Measurements from ENCODE around the gene KCNRG.
"Not testable (repeated sequence)": the region's sequence is repeated elsewhere in the genome, so short reads cannot be mapped to it uniquely, and the experiment has no call there.

The KCNRG gene

GRCh38 chr13:50011461-50011860, 3.8 kb upstream of the KCNRG start:
- in situ Hi-C loops (cut with MboI; ENCODE audit: low sequenced_read_pairs) = no loop called here

- in situ Hi-C loops (cut with MboI; ENCODE audit: low sequenced_read_pairs) = no loop called here
Measured at GRCh38 chr13:50012396-50013169, 2.7 kb upstream of the KCNRG start.

- in situ Hi-C loops (cut with MboI; ENCODE audit: low sequenced_read_pairs) = no loop called here
Measured at GRCh38 chr13:50014386-50014785, 858 bp upstream of the KCNRG start.

DNA sequence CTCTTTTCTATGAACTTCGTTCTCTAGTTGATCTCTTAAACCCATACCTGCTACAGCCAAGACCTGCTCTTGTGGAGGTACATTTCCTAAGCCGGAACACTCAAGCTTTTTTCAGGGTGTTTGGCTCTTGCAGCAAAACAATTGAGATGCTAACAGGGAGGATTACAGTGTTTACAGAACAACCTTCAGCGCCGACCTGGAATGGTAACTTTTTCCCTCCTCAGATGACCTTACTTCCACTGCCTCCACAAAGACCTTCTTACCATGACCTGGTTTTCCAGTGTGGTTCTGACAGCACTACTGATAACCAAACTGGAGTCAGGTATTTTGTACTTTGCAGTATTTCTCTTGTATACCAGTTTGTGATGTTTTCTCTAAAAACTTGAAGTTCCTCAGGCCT, 506 bp downstream of the KCNRG start:
- in situ Hi-C loops (cut with MboI; ENCODE audit: low sequenced_read_pairs) = no loop called here

GRCh38 chr13:50016444-50016843, 1.2 kb downstream of the KCNRG start:
- in situ Hi-C loops (cut with MboI; ENCODE audit: low sequenced_read_pairs) = no loop called here

DNA sequence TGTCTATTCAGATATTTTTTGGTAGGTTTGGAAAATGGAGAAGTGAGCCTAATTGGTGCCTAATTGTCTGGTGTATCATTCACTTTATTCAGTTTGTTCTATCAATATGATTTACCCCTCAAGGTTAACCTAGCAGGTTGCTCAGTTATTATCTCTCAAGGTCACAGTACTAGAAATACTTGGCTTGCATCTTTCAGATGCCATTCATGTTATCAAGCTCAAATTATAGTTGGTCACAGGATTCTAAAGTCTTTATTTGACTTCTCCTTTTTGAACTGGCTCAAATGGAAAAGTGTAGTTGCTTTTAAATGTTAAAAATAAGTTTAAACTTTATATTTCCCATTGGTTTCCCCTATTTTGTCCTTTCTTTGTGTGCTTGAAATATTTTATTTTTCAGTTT, 2.6 kb downstream of the KCNRG start:
- in situ Hi-C loops (cut with MboI; ENCODE audit: low sequenced_read_pairs) = no loop called here

GRCh38 chr13:50025436-50025835, 10.2 kb downstream of the KCNRG start:
- in situ Hi-C loops (cut with MboI; ENCODE audit: low sequenced_read_pairs) = no loop called here

DNA sequence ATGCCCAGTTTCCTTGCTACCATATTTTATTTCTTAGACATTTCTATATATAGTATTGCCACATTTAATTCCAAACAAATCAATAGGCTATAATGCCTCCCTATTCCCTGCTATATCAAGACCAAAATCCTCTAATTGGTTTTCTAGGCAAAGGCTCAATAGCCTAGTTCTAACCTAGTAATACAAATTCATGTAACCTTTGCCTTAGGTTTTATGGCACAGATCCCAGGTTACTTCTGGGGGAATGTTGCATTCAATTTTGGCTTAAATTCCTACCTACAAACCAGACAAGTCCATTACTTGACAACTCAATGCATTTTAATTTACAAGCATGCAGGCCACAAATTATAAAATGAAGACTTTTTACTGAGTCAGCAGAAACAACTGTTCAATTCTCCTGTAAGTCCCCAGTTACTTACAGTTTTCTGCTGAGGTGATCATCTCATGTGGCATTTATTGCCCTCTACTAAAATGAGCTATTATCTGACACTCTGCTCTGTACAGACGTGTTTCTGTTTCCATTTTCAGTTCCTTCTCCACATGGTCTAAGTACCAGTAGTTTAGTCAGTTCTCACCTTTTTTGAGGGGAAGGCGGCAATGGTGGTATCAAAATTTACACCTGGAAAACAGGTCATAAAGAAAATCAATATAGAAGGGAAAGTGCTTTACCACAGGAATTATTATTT, 11.7 kb downstream of the KCNRG start:
- in situ Hi-C loops (cut with MboI; ENCODE audit: low sequenced_read_pairs) = no loop called here

GRCh38 chr13:50030315-50030714, 15.1 kb downstream of the KCNRG start:
- in situ Hi-C loops (cut with MboI; ENCODE audit: low sequenced_read_pairs) = no loop called here

DNA sequence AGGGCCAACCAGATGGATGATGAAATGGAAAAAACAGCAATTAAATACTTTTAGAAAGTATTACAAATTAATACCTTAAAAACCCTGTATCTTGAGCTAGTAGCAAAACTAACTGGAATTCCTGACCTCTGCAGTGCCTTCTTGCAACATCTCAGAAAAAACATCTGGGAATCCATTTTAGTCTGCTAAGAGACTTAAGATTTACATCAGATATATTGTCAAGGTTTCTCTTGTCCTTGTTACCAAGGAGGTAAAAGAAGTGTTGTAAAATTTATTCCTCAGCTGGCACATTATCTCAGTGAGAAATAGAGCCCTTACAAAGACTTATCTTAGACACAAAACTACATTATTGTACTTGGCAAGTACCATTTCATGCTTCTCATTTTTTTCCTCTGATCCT, 18.5 kb downstream of the KCNRG start:
- in situ Hi-C loops (cut with MboI; ENCODE audit: low sequenced_read_pairs) = no loop called here

- in situ Hi-C loops (cut with MboI; ENCODE audit: low sequenced_read_pairs) = no loop called here
Measured at GRCh38 chr13:50037788-50038187, 22.5 kb downstream of the KCNRG start.

GRCh38 chr13:50038266-50038665, 23.0 kb downstream of the KCNRG start:
- in situ Hi-C loops (cut with MboI; ENCODE audit: low sequenced_read_pairs) = no loop called here

- in situ Hi-C loops (cut with MboI; ENCODE audit: low sequenced_read_pairs) = no loop called here
Measured at GRCh38 chr13:50052478-50052877, 37.2 kb downstream of the KCNRG start.

DNA sequence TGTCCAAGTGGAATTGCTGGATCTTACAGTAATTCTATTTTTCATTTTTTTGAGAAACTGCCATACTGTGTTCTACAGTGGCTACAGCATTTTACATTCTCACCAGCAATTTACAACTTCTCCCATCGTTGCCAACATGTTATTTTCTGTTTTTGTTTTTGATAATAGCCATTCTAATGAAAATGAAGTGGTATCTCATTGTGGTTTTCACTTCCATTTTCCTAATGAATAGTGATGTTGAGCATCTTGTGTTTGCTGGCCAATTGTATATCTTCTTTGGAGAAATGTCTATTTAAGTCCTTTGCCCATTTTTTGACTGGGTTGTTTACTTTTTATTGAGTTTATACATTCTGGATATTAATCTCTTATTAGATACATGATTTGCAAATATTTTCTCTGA, 38.6 kb downstream of the KCNRG start:
- in situ Hi-C loops (cut with MboI; ENCODE audit: low sequenced_read_pairs) = no loop called here

DNA sequence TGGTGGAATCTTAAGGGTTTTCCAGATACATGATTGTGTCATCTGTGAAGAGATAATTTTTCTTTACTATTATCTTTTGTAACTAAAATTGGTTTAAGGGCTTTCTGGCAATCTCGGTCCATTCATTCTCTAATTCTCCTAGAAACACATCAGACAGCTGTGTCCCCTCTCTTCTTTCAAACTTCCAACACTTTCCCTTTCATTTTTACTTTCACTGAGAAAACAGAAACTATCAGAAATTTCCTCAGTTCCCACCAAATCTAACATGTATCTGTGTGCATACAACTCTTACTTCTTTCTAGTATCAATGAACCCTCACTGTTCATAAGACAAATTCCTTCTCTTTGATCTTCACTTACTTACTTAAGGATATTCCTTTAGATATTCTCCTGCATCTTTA, 40.2 kb downstream of the KCNRG start:
- in situ Hi-C loops (cut with MboI; ENCODE audit: low sequenced_read_pairs) = no loop called here

- in situ Hi-C loops (cut with MboI; ENCODE audit: low sequenced_read_pairs) = no loop called here
Measured at GRCh38 chr13:50060718-50061117, 45.5 kb downstream of the KCNRG start.

DNA sequence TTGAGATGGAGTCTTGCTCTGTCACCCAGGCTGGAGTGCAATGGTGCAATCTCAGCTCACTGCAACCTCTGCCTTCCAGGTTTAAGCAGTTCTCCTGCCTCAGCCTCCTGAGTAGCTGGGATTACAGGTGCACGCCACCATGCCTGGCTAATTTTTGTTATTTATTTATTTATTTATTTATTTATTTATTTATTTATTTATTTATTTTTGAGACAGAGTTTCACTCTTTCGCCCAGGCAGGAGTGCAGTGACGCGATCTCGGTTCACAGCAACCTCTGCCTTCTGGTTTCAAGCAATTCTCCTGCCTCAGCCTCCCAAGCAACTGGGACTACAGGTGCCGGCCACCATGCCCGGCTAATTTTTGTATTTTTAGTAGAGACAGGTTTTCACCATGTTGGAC, 47.1 kb downstream of the KCNRG start:
- in situ Hi-C loops (cut with MboI; ENCODE audit: low sequenced_read_pairs) = not testable (repeated sequence)

DNA sequence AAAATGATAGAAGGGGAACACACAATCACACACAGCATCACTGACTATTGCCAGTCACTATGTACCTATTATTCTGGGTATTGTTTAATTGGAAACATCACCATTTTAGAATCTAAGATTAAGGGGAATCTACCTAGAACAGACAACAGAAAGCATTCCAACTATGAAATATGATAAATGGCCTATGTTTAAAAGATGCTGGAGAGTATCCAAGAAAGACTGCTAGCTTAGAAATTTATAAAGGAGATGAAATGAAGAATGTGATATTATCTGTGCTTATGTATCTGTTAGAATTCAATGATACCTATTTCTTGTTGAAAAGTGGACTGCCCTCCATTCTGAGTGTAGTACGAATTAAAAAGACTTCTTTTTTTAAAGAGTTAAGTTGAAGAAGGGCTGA, 50.5 kb downstream of the KCNRG start:
- in situ Hi-C loops (cut with MboI; ENCODE audit: low sequenced_read_pairs) = no loop called here

DNA sequence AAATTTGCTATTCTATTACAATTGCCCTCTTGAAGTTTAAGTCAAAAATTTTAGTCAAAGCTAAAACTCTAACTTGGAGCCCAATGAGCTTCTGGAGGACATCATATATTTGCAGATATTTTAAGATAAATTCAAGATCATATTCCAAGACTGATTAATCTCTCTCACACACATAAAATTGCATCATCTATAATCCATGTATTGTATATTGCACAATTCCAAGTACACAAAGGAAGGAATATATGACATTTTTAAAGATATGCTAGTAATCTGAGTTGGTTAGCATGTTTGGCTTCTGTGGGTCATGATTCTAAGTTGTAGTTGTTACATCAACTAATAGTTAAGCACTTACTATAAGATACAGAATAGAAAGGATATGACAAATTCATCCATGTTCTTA, 53.3 kb downstream of the KCNRG start:
- in situ Hi-C loops (cut with MboI; ENCODE audit: low sequenced_read_pairs) = no loop called here

DNA sequence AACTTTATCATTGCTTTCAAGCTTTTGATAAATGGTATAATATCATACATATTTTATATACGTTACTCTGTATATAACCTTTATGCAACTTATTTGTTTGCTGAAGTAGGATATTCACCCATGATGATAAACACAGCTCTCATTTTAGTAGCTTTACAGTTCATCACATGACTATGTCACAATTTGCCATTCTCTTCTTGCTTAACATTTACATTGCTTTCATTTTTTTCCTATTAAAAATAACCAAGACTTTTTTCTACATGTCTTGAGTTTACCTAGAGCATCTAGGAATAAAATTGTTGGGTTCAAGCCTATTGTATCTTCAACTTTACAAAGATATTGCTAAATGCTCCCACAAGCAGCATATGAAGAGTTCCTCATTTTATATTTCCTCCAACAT, 54.0 kb downstream of the KCNRG start:
- in situ Hi-C loops (cut with MboI; ENCODE audit: low sequenced_read_pairs) = no loop called here

- in situ Hi-C loops (cut with MboI; ENCODE audit: low sequenced_read_pairs) = no loop called here
Measured at GRCh38 chr13:50070186-50070585, 54.9 kb downstream of the KCNRG start.
